ENCODE data around the gene ASNSD1.
"Not testable (repeated sequence)": the region's sequence is repeated elsewhere in the genome, so short reads cannot be mapped to it uniquely, and the experiment has no call there.

Gene ASNSD1

DNA sequence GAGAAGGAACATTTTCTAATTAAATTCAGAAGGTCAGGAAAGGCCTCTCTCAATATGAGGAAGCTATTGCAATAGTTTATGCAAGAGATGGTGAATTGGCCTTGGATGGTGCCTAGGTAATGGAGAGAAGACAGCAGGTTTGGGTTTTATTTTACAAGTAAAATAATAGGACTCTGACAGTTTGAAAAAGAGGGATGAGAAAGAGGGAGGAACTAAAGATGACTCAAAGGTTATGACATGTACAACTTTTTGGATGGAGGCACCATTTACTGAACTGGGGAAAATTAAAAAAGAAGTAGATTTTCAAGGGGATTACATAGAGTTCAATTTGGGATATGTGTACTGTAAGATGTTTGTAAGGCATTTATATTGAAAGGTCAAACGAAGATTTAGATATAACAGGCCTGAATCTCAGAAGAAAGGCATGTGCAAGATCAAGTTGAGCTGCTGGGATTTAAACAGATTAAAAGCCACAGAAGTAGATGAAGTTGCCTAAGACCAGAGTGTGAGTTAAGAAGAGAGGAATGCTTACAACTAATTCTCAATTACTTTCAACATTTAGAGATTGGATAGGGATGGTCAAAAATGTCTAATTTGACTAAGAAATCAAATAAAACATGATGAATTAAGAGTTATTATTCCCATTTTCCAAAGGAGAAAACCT lies 12.3 kb upstream of the ASNSD1 start:
- Histone ChIP-seq H3K36me3 (ENCODE audit: control insufficient read depth, insufficient read depth, low read length) (no peaks in the 10 kb centered on the region), H3K9me3 (ENCODE audit: control insufficient read depth, insufficient read depth, low read length) (no peaks in the 10 kb centered on the region), H3K27ac (ENCODE audit: low read depth, low read length) (no peak overlapping the region), H3K4me1 (ENCODE audit: control insufficient read depth, insufficient read depth, low read length) (no peaks in the 10 kb centered on the region), H3K9ac (ENCODE audit: low read depth, low read length) (no peak overlapping the region), H3K27me3 (ENCODE audit: control insufficient read depth, insufficient read depth, low read length) (no peaks in the 10 kb centered on the region), H3K4me3 (ENCODE audit: low read depth, low read length) (no peak overlapping the region)

DNA sequence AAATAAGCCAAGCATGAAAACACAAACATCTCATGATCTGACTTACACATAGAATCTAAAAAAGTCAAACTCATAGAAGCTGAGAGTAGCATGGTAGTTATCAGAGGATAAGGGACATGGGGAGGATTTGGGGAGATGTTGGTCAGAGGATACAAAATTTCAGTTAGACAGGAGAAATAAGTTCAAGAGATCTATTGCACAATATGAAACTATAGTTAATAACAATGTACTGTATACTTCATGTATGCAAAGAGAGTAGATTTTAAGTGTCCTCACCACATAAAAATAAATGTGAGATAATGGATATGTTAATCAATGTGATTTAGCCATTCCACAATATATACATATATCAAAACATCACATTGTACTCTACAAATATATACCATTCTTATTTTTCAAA lies 10.0 kb upstream of the ASNSD1 start:
- no peaks in the 10 kb centered on the region for H3K36me3 ChIP-seq (ENCODE audit: control insufficient read depth, insufficient read depth, low read length)
- H3K4me1 ChIP-seq (ENCODE audit: control insufficient read depth, insufficient read depth, low read length): no peaks in the 10 kb centered on the region
- no peaks in the 10 kb centered on the region for H3K9me3 ChIP-seq (ENCODE audit: control insufficient read depth, insufficient read depth, low read length)
- no peak overlapping the region for H3K9ac ChIP-seq (ENCODE audit: low read depth, low read length)
- H3K27me3 ChIP-seq (ENCODE audit: control insufficient read depth, insufficient read depth, low read length): no peaks in the 10 kb centered on the region
- H3K27ac ChIP-seq (ENCODE audit: low read depth, low read length): no peak overlapping the region
- H3K4me3 ChIP-seq (ENCODE audit: low read depth, low read length): no peak overlapping the region

DNA sequence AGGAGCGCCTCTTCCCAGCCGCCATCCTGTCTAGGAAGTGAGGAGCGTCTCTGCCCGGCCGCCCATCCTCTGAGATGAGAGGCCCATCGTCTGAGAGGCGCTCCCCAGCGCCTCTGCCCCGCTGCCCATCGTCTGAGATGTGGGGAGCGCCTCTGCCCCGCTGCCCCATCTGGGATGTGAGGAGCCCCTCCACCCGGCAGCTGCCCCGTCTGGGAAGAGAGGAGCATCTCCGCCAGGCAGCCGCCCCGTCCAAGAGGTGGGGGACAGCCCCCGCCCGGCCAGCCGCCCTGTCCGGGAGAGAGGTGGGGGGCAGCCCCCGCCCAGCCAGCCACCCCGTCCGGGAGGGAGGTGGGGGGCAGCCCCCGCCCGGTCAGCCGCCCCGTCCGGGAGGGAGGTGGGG lies 7.8 kb upstream of the ASNSD1 start:
- not testable (repeated sequence) for H3K36me3 ChIP-seq (ENCODE audit: control insufficient read depth, insufficient read depth, low read length); H3K27ac ChIP-seq (ENCODE audit: low read depth, low read length); H3K4me1 ChIP-seq (ENCODE audit: control insufficient read depth, insufficient read depth, low read length); H3K9me3 ChIP-seq (ENCODE audit: control insufficient read depth, insufficient read depth, low read length); H3K4me3 ChIP-seq (ENCODE audit: low read depth, low read length); H3K9ac ChIP-seq (ENCODE audit: low read depth, low read length); H3K27me3 ChIP-seq (ENCODE audit: control insufficient read depth, insufficient read depth, low read length)

DNA sequence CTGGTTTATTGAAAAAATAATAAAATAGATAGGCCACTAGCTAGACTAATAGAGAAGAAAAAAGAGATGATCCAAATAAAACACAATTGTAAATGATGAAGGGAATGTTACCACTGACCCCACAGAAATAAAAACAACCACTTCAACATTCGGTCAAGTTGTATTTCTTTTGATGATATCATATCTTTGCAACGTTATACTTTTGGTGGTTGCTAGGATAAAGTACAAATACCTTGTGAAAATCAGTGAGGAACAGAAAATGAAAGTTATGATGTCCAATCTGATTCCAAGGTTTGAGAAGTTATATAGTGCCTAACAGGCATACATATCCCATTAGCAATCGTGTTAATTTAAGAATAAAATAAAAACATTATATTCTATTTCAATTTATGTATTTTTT lies 6.6 kb upstream of the ASNSD1 start:
- Histone ChIP-seq H3K36me3 (ENCODE audit: control insufficient read depth, insufficient read depth, low read length) (no peaks in the 10 kb centered on the region), H3K9me3 (ENCODE audit: control insufficient read depth, insufficient read depth, low read length) (no peaks in the 10 kb centered on the region), H3K27ac (ENCODE audit: low read depth, low read length) (no peak overlapping the region), H3K9ac (ENCODE audit: low read depth, low read length) (no peak overlapping the region), H3K4me3 (ENCODE audit: low read depth, low read length) (no peak overlapping the region), H3K4me1 (ENCODE audit: control insufficient read depth, insufficient read depth, low read length) (no peaks in the 10 kb centered on the region), H3K27me3 (ENCODE audit: control insufficient read depth, insufficient read depth, low read length) (no peaks in the 10 kb centered on the region)

DNA sequence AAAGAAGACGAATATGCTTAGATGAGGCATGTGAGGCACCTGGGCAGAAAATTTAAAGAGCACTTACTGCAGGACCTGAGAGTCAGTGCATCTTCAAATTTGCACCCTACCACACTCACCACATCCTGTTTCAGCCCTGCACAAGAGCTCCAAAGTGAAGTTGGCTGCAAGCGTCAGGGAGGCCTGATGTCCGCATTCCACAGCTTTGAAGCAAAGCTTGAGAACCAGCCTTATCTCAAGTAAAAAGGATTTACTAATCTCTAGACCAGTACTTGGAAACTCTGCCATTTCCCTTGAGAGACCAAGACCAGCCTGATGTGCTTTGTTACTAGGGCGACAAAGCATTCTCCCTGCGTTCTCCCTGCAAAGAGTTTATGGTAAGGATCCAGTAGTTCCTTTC lies 3.4 kb upstream of the ASNSD1 start:
- no peaks in the 10 kb centered on the region for H3K36me3 ChIP-seq (ENCODE audit: control insufficient read depth, insufficient read depth, low read length)
- H3K27me3 ChIP-seq (ENCODE audit: control insufficient read depth, insufficient read depth, low read length): no peaks in the 10 kb centered on the region
- no peak overlapping the region for H3K4me3 ChIP-seq (ENCODE audit: low read depth, low read length)
- no peaks in the 10 kb centered on the region for H3K4me1 ChIP-seq (ENCODE audit: control insufficient read depth, insufficient read depth, low read length)
- no peak overlapping the region for H3K9ac ChIP-seq (ENCODE audit: low read depth, low read length)
- no peak overlapping the region for H3K27ac ChIP-seq (ENCODE audit: low read depth, low read length)
- H3K9me3 ChIP-seq (ENCODE audit: control insufficient read depth, insufficient read depth, low read length): no peaks in the 10 kb centered on the region

DNA sequence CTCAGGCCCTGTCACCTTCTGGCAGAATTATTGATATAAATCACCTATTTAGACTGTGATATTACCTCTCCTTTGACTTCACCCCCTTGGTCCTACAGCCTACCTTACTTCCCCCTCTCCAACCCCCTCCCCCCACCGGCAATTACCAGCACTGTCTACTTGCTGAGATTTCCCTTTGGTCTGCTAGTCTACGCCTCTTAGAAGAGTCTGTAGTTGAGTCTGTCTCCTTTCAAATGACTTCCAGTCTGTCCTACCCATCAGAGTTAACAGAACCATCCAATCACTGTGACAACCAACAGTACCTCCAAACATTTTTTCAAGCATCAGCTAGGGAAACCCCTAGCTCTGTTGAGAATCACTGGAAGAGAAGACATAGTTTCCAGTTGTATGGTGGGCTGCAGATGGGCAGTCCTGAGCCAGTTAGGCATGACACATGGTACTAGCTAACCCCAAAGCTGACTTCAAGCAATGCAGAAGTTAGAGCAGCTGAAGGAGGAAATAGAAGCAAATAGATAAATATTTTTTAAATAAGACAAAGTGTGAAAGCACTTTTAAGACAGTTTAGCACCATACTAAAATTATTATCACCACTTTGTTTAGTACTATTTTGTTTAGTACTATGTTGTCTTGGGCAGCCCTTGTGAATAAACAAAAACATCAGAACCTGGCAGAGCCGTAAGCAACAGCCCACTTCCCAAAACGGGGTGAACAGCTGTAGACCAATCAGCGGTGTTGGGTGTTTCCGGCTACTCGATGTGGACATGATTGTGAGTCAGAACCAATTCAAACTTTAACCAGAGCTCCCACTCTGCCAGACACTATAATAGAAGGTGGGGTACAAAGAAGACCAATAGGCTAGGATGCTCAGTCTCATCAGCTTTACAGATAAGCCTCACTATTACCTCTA lies 2.7 kb upstream of the ASNSD1 start:
- H3K4me3 ChIP-seq (ENCODE audit: low read depth, low read length): no peak overlapping the region
- no peaks in the 10 kb centered on the region for H3K9me3 ChIP-seq (ENCODE audit: control insufficient read depth, insufficient read depth, low read length)
- H3K27me3 ChIP-seq (ENCODE audit: control insufficient read depth, insufficient read depth, low read length): no peaks in the 10 kb centered on the region
- H3K9ac ChIP-seq (ENCODE audit: low read depth, low read length): no peak overlapping the region
- no peaks in the 10 kb centered on the region; the same call in 1 of the 2 replicates for H3K36me3 ChIP-seq (ENCODE audit: control insufficient read depth, insufficient read depth, low read length)
- no peak overlapping the region for H3K27ac ChIP-seq (ENCODE audit: low read depth, low read length)
- no peaks in the 10 kb centered on the region for H3K4me1 ChIP-seq (ENCODE audit: control insufficient read depth, insufficient read depth, low read length)

DNA sequence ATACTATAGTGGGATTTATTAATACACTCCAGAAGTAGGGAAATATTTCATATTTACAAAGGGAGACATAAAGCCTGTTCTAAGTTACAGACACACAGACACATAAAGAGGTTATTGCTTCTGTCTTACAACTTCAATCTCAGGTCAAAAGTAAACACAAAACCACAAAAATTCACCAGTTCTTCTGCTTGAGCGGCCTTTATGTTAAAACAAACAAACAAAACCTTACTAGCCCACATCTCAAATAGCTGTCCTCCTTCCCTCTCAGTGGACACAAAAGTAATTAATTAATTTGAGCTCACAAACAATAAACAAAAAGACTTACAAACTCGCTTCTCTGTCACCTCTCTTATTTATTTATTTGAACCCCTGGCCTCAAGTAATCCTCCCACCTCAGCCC lies 1.5 kb upstream of the ASNSD1 start:
- Histone ChIP-seq H3K9me3 (ENCODE audit: control insufficient read depth, insufficient read depth, low read length) (no peaks in the 10 kb centered on the region), H3K9ac (ENCODE audit: low read depth, low read length) (no peak overlapping the region), H3K4me1 (ENCODE audit: control insufficient read depth, insufficient read depth, low read length) (no peaks in the 10 kb centered on the region), H3K4me3 (ENCODE audit: low read depth, low read length) (no peak overlapping the region), H3K27ac (ENCODE audit: low read depth, low read length) (no peak overlapping the region), H3K27me3 (ENCODE audit: control insufficient read depth, insufficient read depth, low read length) (no peaks in the 10 kb centered on the region), H3K36me3 (ENCODE audit: control insufficient read depth, insufficient read depth, low read length) (peaks cover 1% of the 10 kb centered on the region)

DNA sequence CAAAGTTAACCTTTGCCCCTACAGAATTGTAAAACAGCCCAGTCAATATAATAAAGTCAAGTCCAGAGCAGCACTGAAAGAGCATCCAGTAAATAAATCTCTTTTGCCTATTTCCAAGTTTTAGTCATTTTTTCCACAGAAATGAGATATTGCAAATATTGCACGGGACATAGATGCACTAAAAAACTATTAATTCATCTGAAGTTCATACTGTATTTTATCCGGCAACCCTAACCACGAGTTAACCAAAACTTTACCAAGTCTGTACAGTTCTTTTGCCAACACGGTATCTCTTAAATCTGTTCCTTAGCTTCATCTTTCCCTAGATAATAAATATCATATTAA lies 484 bp upstream of the ASNSD1 start:
- Histone ChIP-seq H3K36me3 (ENCODE audit: control insufficient read depth, insufficient read depth, low read length) (peaks cover 10% of the 10 kb centered on the region), H3K9me3 (ENCODE audit: control insufficient read depth, insufficient read depth, low read length) (no peaks in the 10 kb centered on the region), H3K4me3 (ENCODE audit: low read depth, low read length) (no peak overlapping the region), H3K9ac (ENCODE audit: low read depth, low read length) (no peak overlapping the region), H3K27ac (ENCODE audit: low read depth, low read length) (no peak overlapping the region), H3K4me1 (ENCODE audit: control insufficient read depth, insufficient read depth, low read length) (no peaks in the 10 kb centered on the region), H3K27me3 (ENCODE audit: control insufficient read depth, insufficient read depth, low read length) (no peaks in the 10 kb centered on the region)

DNA sequence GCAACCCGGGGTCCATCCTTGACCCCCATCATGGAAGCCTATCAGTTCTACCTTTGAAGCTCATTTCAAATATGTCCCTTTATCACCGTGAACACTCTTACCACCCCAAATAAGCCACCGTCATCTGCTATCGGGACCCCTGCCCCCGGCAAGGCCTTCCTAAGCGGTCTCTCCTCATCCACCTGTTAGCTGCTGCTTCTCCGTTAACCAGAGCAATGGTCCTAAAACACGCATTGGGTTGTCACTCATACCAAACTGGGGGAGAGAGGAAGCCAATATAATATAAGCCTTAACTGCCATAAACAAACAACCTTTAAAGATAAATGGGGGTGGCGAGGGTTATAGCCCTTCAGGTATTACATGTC lies 680 bp downstream of the ASNSD1 start:
- Histone ChIP-seq H3K27ac (ENCODE audit: low read depth, low read length) (no peak overlapping the region), H3K4me1 (ENCODE audit: control insufficient read depth, insufficient read depth, low read length) (no peaks in the 10 kb centered on the region), H3K9ac (ENCODE audit: low read depth, low read length) (peak overlapping the region; percentile 85), H3K4me3 (ENCODE audit: low read depth, low read length) (peak overlapping the region; percentile 86), H3K27me3 (ENCODE audit: control insufficient read depth, insufficient read depth, low read length) (no peaks in the 10 kb centered on the region), H3K36me3 (ENCODE audit: control insufficient read depth, insufficient read depth, low read length) (peaks cover 22% of the 10 kb centered on the region), H3K9me3 (ENCODE audit: control insufficient read depth, insufficient read depth, low read length) (no peaks in the 10 kb centered on the region)

DNA sequence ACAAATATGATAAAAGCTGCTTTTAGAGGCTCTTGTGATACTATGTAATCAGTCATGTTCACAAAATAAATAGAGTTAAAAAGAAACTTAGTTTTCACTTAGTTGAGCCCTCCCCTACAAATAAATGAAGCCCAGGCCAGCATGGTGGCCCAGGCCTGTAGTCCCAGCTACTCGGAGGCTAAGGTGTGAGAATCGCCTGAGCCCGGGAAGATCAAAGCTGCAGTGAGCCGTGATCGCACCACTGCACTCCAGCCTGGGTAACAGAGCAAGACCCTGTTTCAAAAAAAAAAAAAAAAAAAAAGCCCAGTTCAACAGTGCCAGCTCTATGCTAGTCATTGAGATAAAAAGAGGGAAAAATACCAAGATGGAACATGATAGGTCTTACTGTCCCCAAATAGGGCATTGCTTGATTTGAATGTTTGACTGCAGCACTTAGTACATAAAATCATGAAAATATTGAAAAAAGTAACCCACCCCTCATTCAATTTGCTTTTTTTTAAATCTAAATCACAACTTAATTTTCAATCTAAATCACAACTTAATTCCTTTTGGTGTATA lies 1.5 kb downstream of the ASNSD1 start:
- Histone ChIP-seq H3K36me3 (ENCODE audit: control insufficient read depth, insufficient read depth, low read length) (peaks cover 30% of the 10 kb centered on the region), H3K9ac (ENCODE audit: low read depth, low read length) (no peak overlapping the region), H3K4me3 (ENCODE audit: low read depth, low read length) (peak overlapping the region; percentile 86), H3K4me1 (ENCODE audit: control insufficient read depth, insufficient read depth, low read length) (no peaks in the 10 kb centered on the region), H3K9me3 (ENCODE audit: control insufficient read depth, insufficient read depth, low read length) (no peaks in the 10 kb centered on the region), H3K27ac (ENCODE audit: low read depth, low read length) (no peak overlapping the region), H3K27me3 (ENCODE audit: control insufficient read depth, insufficient read depth, low read length) (no peaks in the 10 kb centered on the region)

DNA sequence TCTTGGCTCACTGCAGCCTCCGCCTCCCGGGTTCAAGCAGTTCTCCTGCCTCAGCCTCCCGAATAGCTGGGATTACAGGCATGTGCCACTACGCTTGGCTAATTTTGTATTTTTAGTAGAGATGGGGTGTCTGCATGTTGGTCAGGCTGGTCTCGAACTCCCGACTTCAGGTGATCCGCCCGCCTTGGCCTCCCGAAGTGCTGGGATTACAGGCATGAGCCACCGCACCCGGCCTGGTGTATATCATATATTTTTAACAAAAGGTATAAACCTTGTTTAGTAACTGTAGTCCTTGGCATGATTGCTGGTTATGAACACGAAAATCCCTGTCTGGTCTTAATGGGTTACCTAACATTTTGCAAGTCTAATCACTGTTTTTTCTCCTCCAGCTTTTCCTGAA lies 2.1 kb downstream of the ASNSD1 start:
- not testable (repeated sequence) for H3K4me3 ChIP-seq (ENCODE audit: low read depth, low read length); H3K9me3 ChIP-seq (ENCODE audit: control insufficient read depth, insufficient read depth, low read length); H3K27ac ChIP-seq (ENCODE audit: low read depth, low read length); H3K27me3 ChIP-seq (ENCODE audit: control insufficient read depth, insufficient read depth, low read length); H3K9ac ChIP-seq (ENCODE audit: low read depth, low read length); H3K4me1 ChIP-seq (ENCODE audit: control insufficient read depth, insufficient read depth, low read length)
- H3K36me3 ChIP-seq (ENCODE audit: control insufficient read depth, insufficient read depth, low read length): peaks cover 36% of the 10 kb centered on the region
